ENCODE results near the gene VSTM2B. TPM values are rescaled to one million over a fixed set of nuclear protein-coding genes. Genes with fewer than 3 reads are reported as not detected.

The VSTM2B gene
- total RNA-seq, 1 experiment from 2014 or later: 0.31 TPM

DNA sequence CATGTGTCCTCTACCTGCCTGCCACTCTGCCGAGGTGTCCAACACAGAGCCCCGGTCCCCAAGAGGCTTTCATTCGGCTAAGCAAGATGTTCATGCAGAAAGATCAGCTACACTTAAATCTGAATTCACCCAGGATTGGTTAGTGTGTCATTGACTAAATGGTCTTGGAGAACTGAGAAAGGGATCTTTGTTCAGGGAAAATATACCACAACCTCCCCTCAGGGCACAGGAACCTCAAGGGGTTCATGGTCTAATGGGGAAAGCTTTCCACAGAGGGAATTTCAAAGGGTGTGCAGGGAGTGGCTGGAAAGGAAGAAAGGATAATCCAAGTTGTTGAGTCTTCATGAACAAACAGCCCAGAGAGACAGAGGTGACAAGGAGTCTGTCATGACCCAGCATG, 65.9 kb downstream of the VSTM2B start:
- H3K9me3 ChIP-seq (ENCODE audit: control insufficient read depth, low read depth, low read length): no peaks in the 10 kb centered on the region
- peaks cover 18% of the 10 kb centered on the region in 2 experiments for H3K4me1 Mint-ChIP-seq
- no peak overlapping the region for H3K23ac ChIP-seq (ENCODE audit: insufficient read length, low read depth, low read length)
- no peak overlapping the region for H4K5ac ChIP-seq (ENCODE audit: insufficient read length, low read depth, low read length)
- H3K56ac ChIP-seq (ENCODE audit: insufficient read length, low read depth, low read length): no peak overlapping the region
- no peaks in the 10 kb centered on the region for H4K20me1 ChIP-seq (ENCODE audit: control insufficient read depth, insufficient read depth, insufficient read length)
- H3K4me2 ChIP-seq (ENCODE audit: insufficient read depth, insufficient read length, low read length): no peak overlapping the region
- H4K91ac ChIP-seq (ENCODE audit: insufficient read length, low read depth, low read length): no peak overlapping the region
- H2BK12ac ChIP-seq (ENCODE audit: insufficient read length, low read depth, low read length): no peak overlapping the region
- H2AK5ac ChIP-seq (ENCODE audit: insufficient read length, low read length): no peak overlapping the region
- no peaks in the 10 kb centered on the region for H3K79me2 ChIP-seq (ENCODE audit: insufficient read depth, low read length)
- no peaks in the 10 kb centered on the region; a peak in 1 of 7 replicates for H3K36me3 Mint-ChIP-seq (ENCODE audit: insufficient read depth in 1 of 3, low read depth in 3 of 3)
- H3K14ac ChIP-seq (ENCODE audit: insufficient read depth, low read length): no peak overlapping the region
- no peak overlapping the region for H3T11ph ChIP-seq (ENCODE audit: low read length)
- no CpG with 5 or more reads among the region's 3 CpGs for WGBS (ENCODE audit: extremely low coverage, insufficient read length, low lambda C conversion rate)
- H3K9me3 Mint-ChIP-seq: peaks cover 0 to 4% of the 10 kb centered on the region in 2 experiments; a peak in 4 of 5 replicates
- peaks cover 92% of the 10 kb centered on the region for H3K27me3 Mint-ChIP-seq (ENCODE audit: low read depth)
- no peaks in the 10 kb centered on the region for H3K79me1 ChIP-seq (ENCODE audit: insufficient read depth, low read depth, low read length, poor library complexity, severe bottlenecking)
- H4K8ac ChIP-seq (replicated peaks; ENCODE audit: insufficient read length, low read depth, low read length): no peak overlapping the region
- TF ChIP-seq, protein P1, sequence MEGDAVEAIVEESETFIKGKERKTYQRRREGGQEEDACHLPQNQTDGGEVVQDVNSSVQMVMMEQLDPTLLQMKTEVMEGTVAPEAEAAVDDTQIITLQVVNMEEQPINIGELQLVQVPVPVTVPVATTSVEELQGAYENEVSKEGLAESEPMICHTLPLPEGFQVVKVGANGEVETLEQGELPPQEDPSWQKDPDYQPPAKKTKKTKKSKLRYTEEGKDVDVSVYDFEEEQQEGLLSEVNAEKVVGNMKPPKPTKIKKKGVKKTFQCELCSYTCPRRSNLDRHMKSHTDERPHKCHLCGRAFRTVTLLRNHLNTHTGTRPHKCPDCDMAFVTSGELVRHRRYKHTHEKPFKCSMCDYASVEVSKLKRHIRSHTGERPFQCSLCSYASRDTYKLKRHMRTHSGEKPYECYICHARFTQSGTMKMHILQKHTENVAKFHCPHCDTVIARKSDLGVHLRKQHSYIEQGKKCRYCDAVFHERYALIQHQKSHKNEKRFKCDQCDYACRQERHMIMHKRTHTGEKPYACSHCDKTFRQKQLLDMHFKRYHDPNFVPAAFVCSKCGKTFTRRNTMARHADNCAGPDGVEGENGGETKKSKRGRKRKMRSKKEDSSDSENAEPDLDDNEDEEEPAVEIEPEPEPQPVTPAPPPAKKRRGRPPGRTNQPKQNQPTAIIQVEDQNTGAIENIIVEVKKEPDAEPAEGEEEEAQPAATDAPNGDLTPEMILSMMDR (conservative IDR thresholded peaks at IDR 0.05): no peak
- no peak overlapping the region for H3K4ac ChIP-seq (ENCODE audit: low read depth, low read length)
- peaks cover 3% of the 10 kb centered on the region; the same call in 1 of the 2 replicates for H3K4me1 ChIP-seq (ENCODE audit: insufficient read depth, low read length)
- H3K9ac ChIP-seq (ENCODE audit: extremely low read depth, insufficient read length, low read length): no peak overlapping the region
- H3K4me3 Mint-ChIP-seq: no peak overlapping the region
- no peak overlapping the region for H2BK20ac ChIP-seq (ENCODE audit: low read depth, low read length, poor library complexity, severe bottlenecking)
- no peak overlapping the region for H2AFZ ChIP-seq (ENCODE audit: low read length)
- DNase-seq: no peak
- H3K23me2 ChIP-seq (ENCODE audit: insufficient read length, low read depth, low read length, poor library complexity, severe bottlenecking): no peaks in the 10 kb centered on the region
- no peak overlapping the region for H3K18ac ChIP-seq (ENCODE audit: insufficient read length, low read depth, low read length)
- H3K27ac ChIP-seq (ENCODE audit: insufficient read length, low read depth, low read length): no peak overlapping the region
- H3K27ac Mint-ChIP-seq: no peak overlapping the region
- no peak overlapping the region for H2BK120ac ChIP-seq (ENCODE audit: low read depth, low read length, poor library complexity, severe bottlenecking)
- no peak overlapping the region for H2BK15ac ChIP-seq (ENCODE audit: low read depth, low read length)
- H3K27me3 ChIP-seq (ENCODE audit: insufficient read depth, low read length): no peaks in the 10 kb centered on the region
- H2BK5ac ChIP-seq (ENCODE audit: insufficient read length, low read length): no peak overlapping the region
